Upper lobe of left lung (tissue), 6 donors: ENCODE measurements around the gene LRRC75B. TPM values are rescaled to one million over a fixed set of nuclear protein-coding genes. Genes with fewer than 3 reads are reported as not detected.
"Not testable (repeated sequence)": the region's sequence is repeated elsewhere in the genome, so short reads cannot be mapped to it uniquely, and the experiment has no call there.

Experiments
- ATAC-seq, 2 donors: fragments of 200-7000 bp; cut with Tn5 transposase; one replicate each; pipeline ENCODE4 v1.9.1; 2022; ENCODE audit warnings: mild to moderate bottlenecking in 2 of 2, moderate library complexity in 2 of 2; ENCODE audit not compliant: low FRiP score in 2 of 2
- DNase-seq, 2 donors: peaks; one replicate each; pipeline ENCODE4 v3.0.0-alpha.2; 2019 to 2020
- H3K27ac ChIP-seq, 4 donors: fragments of 200-600 bp; sonication (generic); one replicate each; pipeline ENCODE4 v1.5.1; 2016 to 2019
- H3K27me3 ChIP-seq, 4 donors: fragments of 200-600 bp; sonication (generic); one replicate each; pipeline ENCODE4 v1.5.1; 2017 to 2019
- H3K36me3 ChIP-seq, 4 donors: fragments of 200-600 bp; sonication (generic); one replicate each; pipeline ENCODE4 v1.5.1; 2016 to 2019
- H3K4me1 ChIP-seq, 4 donors: fragments of 200-600 bp; sonication (generic); one replicate each; pipeline ENCODE4 v1.5.1; 2018 to 2019
- H3K4me3 ChIP-seq, 4 donors: fragments of 200-600 bp; sonication (generic); one replicate each; pipeline ENCODE4 v1.5.1; 2017 to 2019; ENCODE audit warnings: mild to moderate bottlenecking in 2 of 4, moderate library complexity in 1 of 4
- H3K9me3 ChIP-seq, 4 donors: fragments of 200-600 bp; sonication (generic); one replicate each; pipeline ENCODE4 v1.5.1; 2018 to 2019
- CTCF ChIP-seq, 6 experiments: fragments of 450-650 bp in 4 of 6; fragments of 200-600 bp in 2 of 6; sonication (generic) in 2 of 6; IDR thresholded peaks; one replicate each; pipeline ENCODE4 v1.5.1; 2016 to 2019; ENCODE audit warnings: antibody characterized with exemption in 6 of 6
- EP300 ChIP-seq, 4 donors: sonication (generic); formaldehyde crosslinking; IDR thresholded peaks; one replicate each; pipeline ENCODE4 v1.5.1; 2017; ENCODE audit warnings: antibody characterized with exemption in 4 of 4, control low read depth in 2 of 4
- POLR2A ChIP-seq, 4 donors: fragments of 450-650 bp; IDR thresholded peaks; one replicate each; pipeline ENCODE4 v1.5.1; 2016 to 2017; ENCODE audit warnings: antibody characterized with exemption in 4 of 4, mild to moderate bottlenecking in 2 of 4
- POLR2AphosphoS5 ChIP-seq, 2 donors: sonication (generic); formaldehyde crosslinking; IDR thresholded peaks; one replicate each; pipeline ENCODE4 v1.5.1; 2017; ENCODE audit warnings: antibody characterized with exemption in 2 of 2
- WGBS, 2 donors: methylation state at CpG; one replicate each; pipeline ENCODE4 v1.1.5; 2017 to 2018; 5-methylcytosine and 5-hydroxymethylcytosine counted together
- total RNA-seq, 6 donors: library from RNA; depleted of rRNA in 4 of 6; stranded (reverse); fragments of >200 nt in 4 of 6; gene quantifications; one replicate each; pipeline versions ENCODE4 v1.1.0 to v1.2.1, GENCODE V29; 2016 to 2021
- donor health status: DM: no; HTN: no; CAD: no; lungs with moderate emphysema.
- donor health status: DM: no; HTN: yes; CAD: no; lungs with severe emphysema.

The LRRC75B gene
- total RNA-seq, 6 donors from 2014 or later = 9.7 to 50.3 (median 13.2) TPM

GRCh38 chr22:24602105-24602749, 9.4 kb upstream of the LRRC75B start:
- not testable (repeated sequence) for ATAC-seq, DNase-seq, H3K27me3 ChIP-seq, H3K9me3 ChIP-seq, H3K4me3 ChIP-seq, H3K36me3 ChIP-seq
- peak overlapping the region; percentile 40 to 70 (median 58) for H3K27ac ChIP-seq
- WGBS, 2 donors = 89% methylated on average over 11 of the region's 11 CpGs
- H3K4me1 ChIP-seq = peaks cover 9 to 26% (median 20%) of the 10 kb centered on the region in 4 donors

DNA sequence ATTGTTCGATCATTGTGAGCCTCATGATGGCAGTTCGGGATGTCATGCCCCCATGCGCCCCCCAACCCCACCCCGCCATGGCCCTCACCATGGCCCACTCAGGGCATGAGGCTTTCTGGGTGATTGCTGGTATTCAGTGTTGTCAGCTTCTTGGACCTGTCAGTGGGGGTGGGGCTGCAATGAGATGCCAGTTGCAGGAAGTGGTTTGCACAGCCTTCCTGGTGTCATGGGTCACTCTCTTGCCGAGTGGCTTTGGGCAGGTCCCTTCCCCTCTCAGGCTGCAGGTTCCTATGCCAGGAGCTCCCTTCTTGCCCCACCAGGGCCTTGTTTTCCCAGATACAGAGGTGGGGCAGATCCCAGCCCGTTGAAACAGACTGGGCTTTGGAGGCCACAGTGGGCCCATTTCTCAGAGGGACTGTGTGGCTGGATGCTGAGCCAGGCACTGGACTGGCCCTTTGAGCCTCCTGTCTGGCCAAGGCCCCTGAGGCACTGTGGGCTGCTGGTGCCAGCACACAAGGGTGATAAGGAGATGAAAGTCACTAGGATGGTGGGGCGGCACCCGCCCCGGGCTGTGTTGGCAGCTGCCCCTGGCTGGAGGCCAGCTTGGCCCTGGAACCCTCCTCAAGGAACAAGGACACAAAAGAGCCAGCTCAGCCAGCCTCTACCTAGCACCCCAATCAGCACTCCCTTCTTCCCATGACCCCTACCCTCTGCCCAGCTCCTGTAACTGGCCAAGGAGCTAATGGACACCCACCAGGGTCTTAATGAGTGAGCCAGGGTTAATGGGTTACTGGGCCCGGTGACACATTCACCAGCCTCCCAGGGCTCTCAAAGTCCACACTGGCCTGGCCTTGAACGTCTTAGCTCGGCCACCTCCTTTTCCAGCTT, 8.6 kb upstream of the LRRC75B start:
- no peaks in the 10 kb centered on the region for H3K9me3 ChIP-seq
- H3K27me3 ChIP-seq = no peaks in the 10 kb centered on the region
- ATAC-seq = peak; percentile 3 to 77
- peak; percentile 87 to 92 for DNase-seq
- TF ChIP-seq CTCF (IDR thresholded peaks at IDR 0.05) (no peak), EP300 (IDR thresholded peaks at IDR 0.05) (no peak), POLR2A (IDR thresholded peaks at IDR 0.05) (no peak), POLR2AphosphoS5 (IDR thresholded peaks at IDR 0.05) (no peak)
- H3K4me1 ChIP-seq = peaks cover 9 to 26% (median 20%) of the 10 kb centered on the region in 4 donors
- H3K4me3 ChIP-seq = no peak overlapping the region
- WGBS, 2 donors = 81 to 88% methylated on average over 5 to 7 of the region's 12 CpGs
- H3K27ac ChIP-seq = peak overlapping the region; percentile 40 to 70 (median 58)
- H3K36me3 ChIP-seq = no peaks in the 10 kb centered on the region

DNA sequence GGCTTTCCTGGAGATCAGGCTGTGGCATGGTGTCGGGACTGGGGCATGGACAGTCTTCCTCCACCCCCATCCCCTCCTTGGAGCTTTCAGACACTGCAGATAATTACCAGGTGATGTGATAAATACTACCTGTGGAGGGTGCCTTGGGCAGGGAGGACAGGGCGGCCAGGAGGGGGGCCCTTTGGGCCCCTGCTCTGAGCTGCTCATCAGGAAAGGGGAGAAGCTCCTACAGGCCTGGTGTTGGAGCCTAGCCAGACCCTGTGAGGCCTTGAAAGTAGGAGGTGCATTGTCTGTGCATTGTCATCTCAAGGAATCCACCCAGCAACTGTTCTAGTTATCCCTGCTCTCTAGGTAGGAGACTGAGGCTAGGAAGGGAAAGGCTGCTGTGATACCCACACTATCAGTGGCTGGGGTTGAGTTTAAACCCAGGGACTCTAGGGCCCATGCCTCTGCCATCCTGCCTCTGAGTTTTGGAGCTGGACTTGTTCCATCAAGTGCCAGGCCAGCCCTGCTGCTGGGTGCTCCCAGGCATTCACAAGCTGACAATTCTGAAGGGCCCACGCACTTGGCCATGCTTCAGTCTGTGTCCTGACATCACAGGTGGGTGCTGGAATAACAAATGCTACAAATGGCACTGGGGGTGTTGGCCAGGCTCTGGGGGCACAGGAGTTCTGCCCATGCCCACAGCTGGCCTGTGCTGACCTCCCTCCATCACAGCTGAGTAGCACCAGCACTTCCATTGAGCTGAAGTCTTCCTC, 7.3 kb upstream of the LRRC75B start:
- 72 to 84% methylated on average over 2 to 3 of the region's 3 CpGs for WGBS, 2 donors

GRCh38 chr22:24599514-24599913, 6.6 kb upstream of the LRRC75B start:
- Histone ChIP-seq H3K27me3 (no peaks in the 10 kb centered on the region), H3K4me3 (no peak overlapping the region), H3K9me3 (no peaks in the 10 kb centered on the region), H3K27ac (no peak overlapping the region), H3K4me1 (peaks cover 9 to 31% (median 24%) of the 10 kb centered on the region in 4 donors), H3K36me3 (no peaks in the 10 kb centered on the region)
- no peak for TF ChIP-seq POLR2AphosphoS5 (IDR thresholded peaks at IDR 0.05)
- no peak for TF ChIP-seq CTCF (IDR thresholded peaks at IDR 0.05)
- TF ChIP-seq POLR2A (IDR thresholded peaks at IDR 0.05) = no peak
- no peak for TF ChIP-seq EP300 (IDR thresholded peaks at IDR 0.05)
- DNase-seq (no peak), ATAC-seq (no peak)
- WGBS, 2 donors = 79 to 85% methylated on average over 7 to 8 of the region's 8 CpGs

More for the DNA sequence above, 7.3 kb upstream of the LRRC75B start:
- not testable (repeated sequence) for H3K27me3 ChIP-seq, H3K36me3 ChIP-seq, H3K27ac ChIP-seq, H3K4me3 ChIP-seq, H3K9me3 ChIP-seq, DNase-seq, ATAC-seq
- H3K4me1 ChIP-seq = peaks cover 9 to 26% (median 20%) of the 10 kb centered on the region in 4 donors

DNA sequence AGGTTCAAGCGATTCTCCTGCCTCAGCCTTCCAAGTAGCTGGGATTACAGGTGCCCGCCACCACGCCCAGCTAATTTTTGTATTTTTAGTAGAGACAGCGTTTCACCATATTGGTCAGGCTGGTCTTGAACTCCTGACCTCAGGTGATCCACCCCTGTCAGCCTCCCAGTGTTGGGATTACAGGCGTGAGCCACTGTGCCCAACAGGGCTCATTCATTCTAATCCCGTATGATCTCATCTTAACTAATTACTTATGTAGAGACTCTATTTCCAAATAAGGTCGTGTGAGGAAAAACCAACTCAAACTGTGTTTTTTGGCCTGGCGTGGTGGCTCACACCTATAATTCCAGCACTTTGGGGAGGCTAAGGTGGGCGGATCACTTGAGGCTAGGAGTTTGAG, 4.2 kb upstream of the LRRC75B start:
- H3K36me3 ChIP-seq, H3K27me3 ChIP-seq, H3K27ac ChIP-seq, H3K9me3 ChIP-seq, H3K4me3 ChIP-seq, ATAC-seq, DNase-seq: not testable (repeated sequence)
- 85 to 86% methylated on average over 8 to 9 of the region's 9 CpGs for WGBS, 2 donors
- H3K4me1 ChIP-seq = peaks cover 18 to 41% (median 29%) of the 10 kb centered on the region in 4 donors

- DNase-seq = no peak
- 90 to 93% methylated on average over 4 of the region's 4 CpGs for WGBS, 2 donors
- peaks cover 10 to 33% (median 20%) of the 10 kb centered on the region in 4 donors for H3K4me1 ChIP-seq
Measured at GRCh38 chr22:24595863-24596262, 3.0 kb upstream of the LRRC75B start.

More at GRCh38 chr22:24595863-24596262, 3.0 kb upstream of the LRRC75B start:
- Histone ChIP-seq H3K27me3 (no peaks in the 10 kb centered on the region), H3K27ac (no peak overlapping the region), H3K4me3 (no peak overlapping the region), H3K36me3 (no peaks in the 10 kb centered on the region), H3K9me3 (no peaks in the 10 kb centered on the region)
- no peak for ATAC-seq
- TF ChIP-seq POLR2AphosphoS5 (IDR thresholded peaks at IDR 0.05) (no peak), EP300 (IDR thresholded peaks at IDR 0.05) (no peak), POLR2A (IDR thresholded peaks at IDR 0.05) (no peak), CTCF (IDR thresholded peaks at IDR 0.05) (no peak)
